GM18499 (cell line): ENCODE results near the gene CGB7.
A peak's percentile ranks its signal among the peaks of the same experiment; 100 is the strongest.

ENCODE experiments used
- ATAC-seq: cut with Tn5 transposase; IDR thresholded peaks from one replicate; pipeline ENCODE4 v1.9.1; 2021; ENCODE audit warnings: moderate number of reproducible peaks; ENCODE audit not compliant: insufficient read depth, unreplicated experiment

Gene CGB7

DNA sequence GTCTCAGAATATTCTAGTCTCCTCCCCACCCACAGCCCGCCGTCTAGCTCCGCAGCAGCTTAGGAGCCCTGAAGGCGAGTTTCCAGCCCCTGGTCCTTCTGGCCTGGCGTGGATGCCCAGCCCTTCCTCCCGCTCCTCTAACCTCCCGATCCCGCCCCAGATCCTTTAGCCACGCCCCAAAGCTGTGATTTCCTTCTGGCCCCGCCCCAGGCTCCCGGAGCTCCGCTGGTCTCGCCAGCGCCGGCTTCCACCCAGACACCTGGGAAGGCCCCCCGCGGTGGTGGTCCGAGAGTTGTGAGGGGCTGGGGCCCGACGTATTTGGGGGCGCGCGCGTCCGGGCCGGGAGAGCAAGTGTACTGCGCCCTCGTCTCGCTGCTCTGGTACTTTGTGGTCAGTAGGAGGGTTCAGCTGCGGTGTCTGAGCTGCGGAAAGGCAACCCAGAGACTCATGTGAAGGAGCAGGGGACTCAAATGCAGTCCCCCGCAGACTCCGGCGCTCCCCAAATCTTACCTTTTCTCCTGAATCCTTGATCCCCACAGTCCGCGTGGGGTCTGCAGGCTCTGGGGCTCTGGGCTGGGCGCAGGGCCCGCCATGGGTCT lies at the start of gene CGB7:
CGB7 (minus strand) TSS at position 114 of the 599 bp plus-strand sequence. CDS start 2,374 bp downstream, outside the sequence.
- ATAC-seq = no peak

DNA sequence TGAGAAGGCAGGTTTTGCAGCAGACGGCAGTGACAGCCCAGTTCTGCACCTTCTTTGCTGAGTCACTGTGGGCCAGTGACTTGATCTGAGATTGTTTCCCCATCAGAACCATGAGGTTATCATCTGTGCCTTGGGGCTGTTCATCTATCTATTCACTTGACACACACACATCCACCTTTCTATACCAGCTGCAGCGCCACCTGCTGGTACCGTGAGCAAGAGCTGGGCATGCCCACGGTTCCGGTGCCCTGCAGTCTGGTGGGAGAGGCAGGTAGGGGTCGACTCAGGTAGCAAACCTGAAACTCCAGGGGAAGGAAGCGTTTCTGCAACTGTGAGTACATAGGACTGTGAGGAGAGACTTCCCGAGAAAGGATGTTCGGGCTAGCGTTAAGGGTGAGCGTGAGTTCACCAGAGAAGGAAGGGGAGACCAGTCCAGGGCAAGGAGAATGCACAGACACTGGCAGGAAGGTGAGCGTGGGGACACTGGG lies 49.1 kb upstream of the CGB7 start:
- ATAC-seq = no peak

DNA sequence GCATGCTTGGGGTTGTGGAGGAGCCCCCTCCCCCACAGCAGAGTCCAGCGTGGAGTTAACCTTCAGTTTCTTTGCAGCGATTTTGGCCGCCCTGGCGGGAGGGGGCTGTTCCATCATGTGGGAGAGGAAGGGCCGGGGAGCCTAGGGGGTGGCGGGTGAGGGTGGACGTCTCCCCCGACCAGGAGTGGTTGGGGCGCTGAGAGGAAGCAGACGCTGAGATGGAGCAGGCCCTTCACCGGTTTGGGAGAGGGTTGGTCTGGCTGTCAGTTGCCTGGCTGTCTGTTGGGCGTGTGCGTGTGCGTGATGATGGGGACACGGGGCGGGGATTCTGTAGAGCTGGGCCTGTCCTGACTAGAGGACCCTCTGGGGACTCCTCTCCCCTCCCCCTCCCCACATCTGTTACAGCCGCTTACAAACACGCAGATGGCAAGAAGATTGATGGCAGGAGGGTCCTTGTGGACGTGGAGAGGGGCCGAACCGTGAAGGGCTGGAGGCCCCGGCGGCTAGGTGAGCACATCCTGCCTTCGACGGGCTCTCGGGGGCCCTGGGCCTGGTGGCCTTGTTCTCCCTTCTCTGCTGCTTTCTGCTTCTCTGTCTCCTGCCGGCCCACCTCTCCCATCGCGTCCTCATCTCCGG lies 46.8 kb upstream of the CGB7 start:
- no peak for ATAC-seq

- no peak for ATAC-seq
Measured at GRCh38 chr19:49103331-49104085, 46.0 kb upstream of the CGB7 start.

GRCh38 chr19:49102303-49102702 lies 44.8 kb upstream of the CGB7 start:
- ATAC-seq = no peak

GRCh38 chr19:49101160-49101559 lies 43.6 kb upstream of the CGB7 start:
- ATAC-seq = no peak

DNA sequence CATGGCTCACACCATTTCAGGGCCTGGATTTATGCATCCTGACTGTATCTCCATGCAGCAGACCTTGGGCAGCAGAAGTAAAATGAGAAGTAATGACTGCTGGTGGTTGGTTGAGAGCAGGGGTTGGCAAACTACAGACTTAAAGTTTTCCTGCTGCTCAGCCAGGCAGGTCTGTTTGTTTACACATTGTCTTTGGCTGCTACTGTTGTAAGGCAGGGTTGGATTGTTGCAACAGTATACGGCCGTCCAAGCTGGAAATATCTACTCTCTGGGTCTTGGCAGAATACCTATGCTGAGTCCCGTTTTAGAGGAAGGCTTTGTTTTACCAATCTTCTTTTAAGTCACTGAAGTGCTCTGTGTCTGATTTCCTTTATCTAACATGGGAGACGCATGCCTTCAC lies 41.2 kb upstream of the CGB7 start:
- no peak for ATAC-seq

GRCh38 chr19:49097453-49098288 lies 40.1 kb upstream of the CGB7 start:
- ATAC-seq = no peak

- ATAC-seq = no peak
Measured at GRCh38 chr19:49094505-49095482, 37.2 kb upstream of the CGB7 start.

DNA sequence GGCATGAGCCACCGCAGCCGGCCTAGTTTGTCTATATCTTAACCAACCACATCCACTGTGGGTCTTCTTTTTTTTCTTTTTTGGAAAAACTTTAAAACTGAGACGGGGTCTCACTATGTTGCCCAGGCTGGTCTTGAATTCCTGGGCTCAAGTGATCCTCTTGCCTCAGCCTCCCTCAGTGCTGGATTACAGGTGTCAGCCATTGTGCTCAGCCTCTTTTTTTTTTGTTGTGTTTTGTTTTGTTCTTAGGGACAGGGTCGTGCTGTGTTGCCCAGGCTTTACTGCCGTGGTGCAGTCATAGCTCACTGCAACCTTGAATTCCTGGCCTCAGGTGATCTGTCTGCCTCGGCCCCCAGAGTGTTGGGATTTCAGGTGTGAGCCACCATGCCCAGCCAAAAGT lies 35.1 kb upstream of the CGB7 start:
- no peak for ATAC-seq

- no peak for ATAC-seq
Measured at GRCh38 chr19:49091391-49092038, 34.0 kb upstream of the CGB7 start.

- no peak for ATAC-seq
Measured at GRCh38 chr19:49086296-49086695, 28.7 kb upstream of the CGB7 start.

DNA sequence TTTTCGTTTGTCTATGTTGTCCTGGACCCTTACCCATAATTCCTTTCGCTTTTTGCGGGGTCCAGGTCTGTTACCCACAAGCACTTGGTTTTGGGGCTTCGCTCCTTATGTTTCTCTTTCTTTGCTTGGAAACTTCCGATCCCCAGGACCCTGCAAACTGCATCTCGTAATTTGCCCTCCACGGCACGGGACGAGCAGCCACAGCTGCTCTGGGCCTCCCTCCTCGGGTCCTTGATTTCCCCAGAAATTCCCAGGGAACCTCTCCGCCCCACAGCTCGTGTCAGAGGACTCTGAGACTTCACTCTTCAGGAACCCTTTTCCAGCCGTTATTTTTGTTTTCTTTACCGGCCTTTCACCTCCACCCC lies 28.3 kb upstream of the CGB7 start:
- no peak for ATAC-seq

DNA sequence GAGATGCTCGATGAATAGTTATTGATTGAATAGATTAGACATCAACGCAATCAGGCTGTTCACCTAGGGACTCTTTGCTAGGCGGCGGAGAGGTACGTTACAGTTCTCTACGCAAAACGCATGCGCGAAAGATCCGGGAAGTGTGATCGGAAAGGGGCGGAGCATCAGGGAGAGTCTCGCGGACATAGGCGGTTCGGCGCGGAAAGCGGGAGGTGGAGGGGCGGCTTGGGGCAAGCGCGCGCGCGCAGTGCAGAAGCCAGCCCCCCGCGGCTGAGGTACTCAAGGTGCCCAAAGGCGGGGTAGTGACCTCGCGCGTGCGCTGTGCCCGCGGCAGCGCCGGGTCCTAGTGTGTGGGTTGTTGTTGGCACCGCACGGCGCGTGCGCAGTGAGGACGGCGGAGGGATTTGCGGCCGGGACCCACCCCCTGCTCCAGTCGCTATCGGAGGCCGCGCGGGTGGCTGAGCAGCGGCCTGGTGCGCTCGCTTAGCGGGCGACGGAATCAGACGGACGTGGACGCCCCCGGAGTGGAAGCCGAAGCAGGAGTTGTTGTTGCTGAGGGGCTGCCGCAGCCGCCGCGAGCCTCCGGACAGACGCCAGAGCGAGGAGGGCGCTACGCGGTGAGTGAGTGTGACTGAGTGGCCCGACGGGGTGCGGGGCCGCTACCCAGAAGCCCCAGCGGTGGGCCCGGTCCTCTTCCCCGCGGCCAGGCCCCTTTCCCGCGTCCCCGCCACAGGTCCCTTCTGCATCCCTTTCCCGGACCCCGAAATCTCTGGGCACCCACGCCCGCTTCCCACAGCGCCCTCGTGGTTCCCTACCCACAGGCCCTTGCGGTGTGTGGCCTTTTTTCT lies 27.7 kb upstream of the CGB7 start, which contains the start of gene SNRNP70:
SNRNP70 (plus strand) TSS at position 432 of the 848 bp plus-strand sequence. CDS start 964 bp downstream, outside the sequence.
- peak; percentile 75 for ATAC-seq

DNA sequence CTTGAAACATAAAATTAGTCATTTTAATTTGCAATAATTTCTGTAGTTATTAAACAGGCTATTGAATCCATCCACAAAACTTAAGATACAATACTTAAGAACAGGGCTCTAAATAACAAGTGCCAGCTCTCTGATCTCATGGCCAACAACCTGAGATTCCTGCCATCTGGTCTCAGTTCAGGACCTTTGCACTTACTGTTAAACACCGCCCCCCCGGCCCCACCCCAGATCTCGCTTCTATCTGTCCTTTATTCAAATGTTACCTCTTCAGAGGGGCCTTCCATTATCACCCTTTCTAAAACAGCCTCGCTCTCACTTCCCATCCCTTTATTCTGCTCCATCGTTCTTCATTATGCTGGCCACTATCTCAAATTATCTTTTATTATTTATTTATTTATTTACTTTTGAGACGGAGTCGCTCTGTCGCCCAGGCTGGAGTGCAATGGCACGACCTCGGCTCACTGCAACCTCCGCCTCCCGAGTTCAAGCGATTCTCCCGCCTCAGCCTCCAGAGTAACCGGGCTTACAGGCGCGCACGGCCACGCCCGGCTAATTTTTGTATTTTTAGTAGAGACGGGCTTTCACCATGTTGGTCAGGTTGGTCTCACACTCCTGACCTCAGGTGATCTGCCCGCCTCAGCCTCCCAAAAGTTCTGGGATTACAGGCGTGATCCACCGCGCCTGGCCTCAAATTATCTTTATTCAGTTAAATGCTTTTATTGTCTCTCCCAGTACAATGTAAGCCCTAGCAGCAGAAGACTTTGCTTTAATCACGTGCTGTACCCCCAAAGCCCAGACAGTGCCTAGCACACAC lies 26.9 kb upstream of the CGB7 start:
- ATAC-seq = no peak

DNA sequence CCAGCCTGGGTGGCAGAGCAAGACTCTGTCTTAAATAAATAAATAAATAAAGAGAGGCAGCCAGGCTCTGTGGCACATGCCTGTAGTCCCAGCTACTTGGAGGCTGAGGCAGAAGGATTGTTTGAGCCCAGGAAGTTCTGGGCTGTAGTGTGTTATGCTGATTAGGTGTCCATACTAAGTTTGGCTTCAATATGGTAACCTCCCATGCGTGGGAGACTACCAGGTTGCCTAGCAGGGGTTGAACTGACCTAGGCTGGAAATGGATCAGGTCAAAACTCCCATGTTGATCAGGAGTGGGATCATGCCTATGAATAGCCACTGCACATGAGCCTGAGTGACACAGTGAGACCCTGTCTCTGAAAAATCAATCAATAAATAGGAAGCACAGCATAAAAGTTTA lies 23.7 kb upstream of the CGB7 start:
- ATAC-seq = no peak

DNA sequence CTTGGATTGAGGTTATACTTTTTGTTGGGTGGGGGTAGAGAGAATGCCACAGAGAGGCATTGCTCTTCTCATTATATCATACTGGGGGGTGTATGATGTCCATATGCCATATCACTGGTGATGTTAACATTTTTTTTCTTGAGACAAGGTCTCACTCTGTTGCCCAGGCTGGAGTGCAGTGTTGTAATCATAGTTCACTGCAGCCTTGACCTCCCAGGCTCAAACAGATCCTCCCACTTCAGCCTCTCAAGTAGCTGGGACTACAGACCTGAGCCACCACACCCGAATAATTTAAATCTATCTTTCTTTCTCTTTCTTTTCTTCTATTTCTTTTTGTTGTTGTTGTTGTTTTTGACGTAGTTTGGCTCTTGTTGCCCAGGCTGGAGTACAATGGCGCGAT lies 22.8 kb upstream of the CGB7 start:
- no peak for ATAC-seq
